HG03103 (cell line): Measurements from ENCODE around the gene SETD3.

Experiments used
- ATAC-seq: cut with Tn5 transposase; IDR thresholded peaks from one replicate; pipeline ENCODE4 v1.9.1; 2021; ENCODE audit warnings: low read depth; ENCODE audit not compliant: unreplicated experiment

Gene SETD3

GRCh38 chr14:99479906-99480869, at the start of gene SETD3:
SETD3 (minus strand) TSS chr14:99480859; CDS start chr14:99465805, 15,054 bp downstream.
- ATAC-seq: no peak

GRCh38 chr14:99529899-99530298, 49.2 kb upstream of the SETD3 start:
- no peak for ATAC-seq

GRCh38 chr14:99527427-99528076, 46.9 kb upstream of the SETD3 start:
- ATAC-seq: no peak

GRCh38 chr14:99527026-99527425, 46.4 kb upstream of the SETD3 start:
- no peak for ATAC-seq

- no peak for ATAC-seq
Observed at GRCh38 chr14:99525699-99526080, 45.0 kb upstream of the SETD3 start.

GRCh38 chr14:99524804-99525698, 44.4 kb upstream of the SETD3 start:
- no peak for ATAC-seq

GRCh38 chr14:99524091-99524661, 43.5 kb upstream of the SETD3 start:
- ATAC-seq: no peak

- no peak for ATAC-seq
Observed at GRCh38 chr14:99523704-99524055, 43.0 kb upstream of the SETD3 start.

GRCh38 chr14:99522934-99523703, 42.5 kb upstream of the SETD3 start:
- ATAC-seq: no peak

- ATAC-seq: no peak
Observed at GRCh38 chr14:99522457-99522891, 41.8 kb upstream of the SETD3 start.

GRCh38 chr14:99522025-99522401, 41.4 kb upstream of the SETD3 start:
- no peak for ATAC-seq

GRCh38 chr14:99521176-99522024, 40.7 kb upstream of the SETD3 start:
- ATAC-seq: no peak

GRCh38 chr14:99520571-99521081, 40.0 kb upstream of the SETD3 start:
- ATAC-seq: no peak

- no peak for ATAC-seq
Observed at GRCh38 chr14:99519931-99520421, 39.3 kb upstream of the SETD3 start.

GRCh38 chr14:99519347-99519881, 38.8 kb upstream of the SETD3 start:
- ATAC-seq: no peak

- ATAC-seq: peak; percentile 59
Observed at GRCh38 chr14:99518441-99519346, 38.0 kb upstream of the SETD3 start.
